SJSA1 (cell line): ENCODE results near the gene CAPN7. TPM values are rescaled to one million over a fixed set of nuclear protein-coding genes. Genes with fewer than 3 reads are reported as not detected.

ENCODE experiments used
- DNase-seq, 2 experiments: peaks; one replicate each; pipeline ENCODE4 v3.0.0-alpha.2; 2015 to 2020; ENCODE audit warnings: low spot score in 2 of 2, low read depth in 1 of 2
- H3K27ac ChIP-seq: fragments of 250-450 bp; sonication (Bioruptor Pico); 2 replicates; pipeline ENCODE4 v1.5.1; 2020; ENCODE audit warnings: mild to moderate bottlenecking, moderate library complexity
- H3K27me3 ChIP-seq: fragments of 250-450 bp; sonication (Bioruptor Pico); replicated peaks from 2 replicates; pipeline ENCODE4 v1.5.1; 2020; ENCODE audit warnings: mild to moderate bottlenecking, moderate library complexity
- H3K36me3 ChIP-seq: fragments of 250-450 bp; sonication (Bioruptor Pico); 2 replicates; pipeline ENCODE4 v1.5.1; 2020; ENCODE audit warnings: mild to moderate bottlenecking
- H3K4me1 ChIP-seq: fragments of 250-450 bp; sonication (Bioruptor Pico); replicated peaks from 2 replicates; pipeline ENCODE4 v1.6.1; 2021; ENCODE audit warnings: mild to moderate bottlenecking
- H3K4me3 ChIP-seq: fragments of 250-450 bp; sonication (Bioruptor Pico); 2 replicates; pipeline ENCODE4 v1.5.1; 2020; ENCODE audit warnings: mild to moderate bottlenecking
- H3K9me3 ChIP-seq: fragments of 250-450 bp; sonication (Bioruptor Pico); replicated peaks from 2 replicates; pipeline ENCODE4 v1.5.1; 2020; ENCODE audit warnings: mild to moderate bottlenecking
- total RNA-seq: library from RNA; depleted of rRNA; stranded (reverse); fragments of >200 nt; shearing (Covaris generic); gene quantifications from 2 replicates; pipeline ENCODE4 v1.2.3, GENCODE V29; 2014

The CAPN7 gene
- total RNA-seq, 1 experiment from 2014 or later: 20.0 TPM

- peaks cover 31% of the 10 kb centered on the region for H3K4me1 ChIP-seq
- peaks cover 4% of the 10 kb centered on the region; the same call in 1 of the 2 replicates for H3K36me3 ChIP-seq
- DNase-seq: no peak
Measured at GRCh38 chr3:15266510-15267376, 60.7 kb downstream of the CAPN7 start.

DNA sequence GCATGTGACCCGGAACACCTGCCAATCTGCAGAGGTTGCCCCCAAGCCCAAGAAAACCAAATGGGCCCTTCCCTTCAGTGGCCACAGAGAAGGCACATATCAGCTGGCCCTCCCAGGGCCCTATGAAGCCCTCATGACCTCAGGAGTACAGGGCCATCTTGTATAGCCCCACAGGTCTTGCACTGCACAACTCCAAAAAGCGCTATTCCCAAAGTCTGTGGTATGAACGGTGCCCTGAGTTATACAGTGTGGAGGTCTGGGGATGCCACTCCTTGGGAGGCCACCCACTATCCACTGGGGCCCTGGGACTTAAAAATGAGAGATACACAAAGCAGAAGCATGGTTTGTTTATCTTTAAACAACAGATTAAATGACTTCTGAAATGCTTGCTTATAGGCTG lies 61.5 kb downstream of the CAPN7 start:
- no peak overlapping the region for H3K27ac ChIP-seq
- H3K4me1 ChIP-seq: peaks cover 31% of the 10 kb centered on the region
- peaks cover 4% of the 10 kb centered on the region; the same call in 1 of the 2 replicates for H3K36me3 ChIP-seq
- no peaks in the 10 kb centered on the region for H3K27me3 ChIP-seq
- no peak for DNase-seq
- no peaks in the 10 kb centered on the region for H3K9me3 ChIP-seq
- no peak overlapping the region for H3K4me3 ChIP-seq

More at GRCh38 chr3:15266510-15267376, 60.7 kb downstream of the CAPN7 start:
- Histone ChIP-seq H3K27me3 (no peaks in the 10 kb centered on the region), H3K4me3 (no peak overlapping the region), H3K9me3 (no peaks in the 10 kb centered on the region), H3K27ac (no peak overlapping the region)

GRCh38 chr3:15268033-15268631 lies 62.1 kb downstream of the CAPN7 start:
- DNase-seq: peak; percentile 75
- Histone ChIP-seq H3K27me3 (no peaks in the 10 kb centered on the region), H3K9me3 (no peaks in the 10 kb centered on the region), H3K36me3 (peaks cover 4% of the 10 kb centered on the region; the same call in 1 of the 2 replicates), H3K27ac (no peak overlapping the region), H3K4me3 (no peak overlapping the region), H3K4me1 (peaks cover 31% of the 10 kb centered on the region)

DNA sequence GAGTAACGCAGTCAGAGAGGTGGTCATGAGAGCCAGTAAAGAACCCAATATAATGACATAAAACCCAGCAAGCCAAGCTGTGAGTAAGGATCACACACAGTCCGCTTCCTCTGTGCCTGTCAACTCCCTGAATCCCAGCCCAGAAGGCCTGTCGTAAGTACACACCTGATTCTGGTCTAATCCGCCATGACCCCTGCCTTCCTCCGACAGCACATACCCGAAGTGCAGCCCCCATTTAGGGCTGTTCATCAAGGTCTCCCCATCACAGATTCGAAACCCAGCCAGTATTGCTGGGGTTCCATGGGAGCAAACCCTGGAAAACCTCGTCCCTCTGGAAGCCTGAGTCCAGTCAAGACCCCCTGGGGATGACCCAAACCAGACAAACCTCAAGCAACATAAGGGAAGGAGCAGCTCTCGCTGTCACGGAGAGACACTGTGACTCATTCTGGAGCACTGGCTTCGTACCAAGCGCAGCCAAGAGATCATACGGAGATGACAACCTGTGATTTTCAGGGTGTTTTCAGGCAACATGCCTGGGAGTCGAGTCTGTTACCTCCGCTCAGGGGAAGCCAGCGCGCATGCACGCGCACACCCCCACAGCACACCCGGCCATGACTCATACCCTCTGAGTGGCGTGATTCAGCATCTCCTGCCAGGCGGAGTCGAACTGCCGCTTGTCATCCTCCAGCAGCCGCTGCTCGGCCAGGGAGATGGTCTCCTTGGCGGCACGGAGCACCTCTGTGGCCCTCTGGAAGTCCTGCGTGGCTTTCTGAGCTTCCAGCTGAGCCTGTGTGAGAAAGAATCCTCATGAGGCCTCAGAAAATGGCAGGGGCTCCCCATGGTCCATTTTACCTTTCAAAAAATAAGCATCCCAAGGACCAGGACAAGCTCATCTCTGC lies 63.3 kb downstream of the CAPN7 start:
- peak; percentile 83 to 94 for DNase-seq
- H3K4me3 ChIP-seq: no peak overlapping the region
- no peaks in the 10 kb centered on the region for H3K9me3 ChIP-seq
- H3K27me3 ChIP-seq: no peaks in the 10 kb centered on the region
- H3K36me3 ChIP-seq: peaks cover 4% of the 10 kb centered on the region; the same call in 1 of the 2 replicates
- H3K27ac ChIP-seq: peak overlapping the region; percentile 81
- peaks cover 31% of the 10 kb centered on the region for H3K4me1 ChIP-seq

- Histone ChIP-seq H3K9me3 (no peaks in the 10 kb centered on the region), H3K4me1 (peaks cover 31% of the 10 kb centered on the region), H3K36me3 (peaks cover 4% of the 10 kb centered on the region; the same call in 1 of the 2 replicates), H3K27me3 (no peaks in the 10 kb centered on the region), H3K27ac (no peak overlapping the region), H3K4me3 (no peak overlapping the region)
- DNase-seq: peak in 1 of 2 experiments; percentile 3
Measured at GRCh38 chr3:15271030-15271429, 65.0 kb downstream of the CAPN7 start.

DNA sequence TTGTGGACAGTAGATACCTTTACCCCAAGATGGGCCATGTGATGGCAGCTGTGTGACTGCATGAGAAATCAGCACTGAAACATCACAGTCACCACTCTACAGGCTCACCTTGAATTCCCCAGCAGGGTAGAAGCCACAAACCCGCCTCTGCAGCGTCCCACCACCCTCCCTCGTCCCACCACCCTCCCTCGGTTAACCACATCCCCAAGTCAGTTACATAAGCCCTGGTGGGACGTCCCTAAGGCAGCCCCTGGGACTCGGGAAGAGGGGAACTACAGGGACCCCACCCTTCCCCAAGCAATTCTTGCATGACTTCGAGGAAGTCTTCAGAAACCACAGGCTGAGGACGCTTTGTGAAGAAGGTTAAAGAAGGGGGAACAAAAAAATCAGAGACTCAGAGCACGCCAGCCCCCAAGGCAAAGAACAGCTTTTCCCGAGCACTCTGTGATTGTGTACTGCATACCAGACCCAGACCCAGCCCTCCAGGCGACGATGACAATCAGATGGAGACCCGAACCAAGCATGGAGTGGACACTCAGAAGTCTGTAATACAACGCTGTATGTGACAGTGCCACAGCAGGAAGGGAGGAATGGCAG lies 65.8 kb downstream of the CAPN7 start:
- DNase-seq: peak in 1 of 2 experiments; percentile 16
- Histone ChIP-seq H3K27me3 (no peaks in the 10 kb centered on the region), H3K4me1 (peaks cover 31% of the 10 kb centered on the region), H3K36me3 (peaks cover 4% of the 10 kb centered on the region; the same call in 1 of the 2 replicates), H3K4me3 (no peak overlapping the region), H3K9me3 (no peaks in the 10 kb centered on the region), H3K27ac (no peak overlapping the region)

DNA sequence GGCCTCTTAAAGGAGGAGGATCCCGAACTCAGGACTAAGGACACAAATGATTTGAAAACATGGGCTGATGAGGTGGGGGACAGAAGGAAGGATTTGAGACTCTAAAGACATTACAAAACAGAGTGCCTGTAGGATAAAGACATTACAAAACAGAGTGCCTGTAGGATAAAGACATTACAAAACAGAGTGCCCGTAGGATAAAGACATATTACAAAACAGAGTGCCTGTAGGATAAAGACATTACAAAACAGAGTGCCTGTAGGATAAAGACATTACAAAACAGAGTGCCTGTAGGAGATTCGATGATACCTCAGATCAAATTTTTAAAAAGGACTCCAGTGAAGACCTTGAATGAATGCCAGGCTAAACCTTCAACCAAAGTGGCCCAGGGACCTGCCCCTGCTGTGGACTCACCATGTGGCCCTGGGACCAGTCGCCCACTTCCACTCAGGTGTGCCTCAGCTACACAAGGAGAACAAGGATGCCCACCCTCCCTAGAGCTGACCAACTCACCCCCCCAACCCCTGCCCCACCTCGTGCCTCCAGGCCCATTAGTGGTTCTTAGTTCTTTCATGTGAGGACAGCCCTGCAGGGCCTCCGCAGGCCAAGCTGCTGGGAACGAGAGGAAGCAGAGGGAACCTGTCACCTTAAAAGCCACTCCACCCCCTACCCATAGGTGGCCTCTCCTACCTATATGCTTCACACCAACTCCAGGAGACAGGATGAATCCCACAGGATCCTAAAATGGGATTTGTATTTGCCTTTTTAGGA lies 66.6 kb downstream of the CAPN7 start:
- Histone ChIP-seq H3K4me1 (peaks cover 28% of the 10 kb centered on the region), H3K36me3 (peaks cover 4% of the 10 kb centered on the region; the same call in 1 of the 2 replicates), H3K27me3 (no peaks in the 10 kb centered on the region), H3K4me3 (no peak overlapping the region), H3K27ac (no peak overlapping the region), H3K9me3 (no peaks in the 10 kb centered on the region)
- no peak for DNase-seq

DNA sequence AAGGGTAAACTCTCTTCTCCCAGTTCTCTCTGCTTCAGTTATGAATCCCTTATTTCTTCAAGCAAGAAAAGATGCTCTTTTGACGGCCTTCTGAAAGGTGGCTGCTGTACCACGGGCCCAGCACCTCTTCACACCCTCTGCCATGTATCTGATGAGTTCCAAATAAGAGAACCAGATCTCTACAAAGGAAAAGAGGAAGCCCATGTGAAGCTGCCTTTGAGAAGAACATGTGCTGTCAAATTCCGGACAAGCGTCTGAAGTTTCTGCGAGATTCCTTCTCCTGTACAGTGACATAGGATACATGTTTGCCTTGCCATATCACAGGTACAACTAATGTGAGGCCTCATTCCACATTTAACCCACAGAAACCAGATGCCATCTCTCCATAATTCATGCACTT lies 67.2 kb downstream of the CAPN7 start:
- peaks cover 4% of the 10 kb centered on the region; the same call in 1 of the 2 replicates for H3K36me3 ChIP-seq
- H3K4me1 ChIP-seq: peaks cover 22% of the 10 kb centered on the region
- H3K9me3 ChIP-seq: no peaks in the 10 kb centered on the region
- no peak for DNase-seq
- no peak overlapping the region for H3K4me3 ChIP-seq
- H3K27ac ChIP-seq: no peak overlapping the region
- H3K27me3 ChIP-seq: no peaks in the 10 kb centered on the region

GRCh38 chr3:15276028-15276724 lies 70.1 kb downstream of the CAPN7 start:
- DNase-seq: no peak
- Histone ChIP-seq H3K4me1 (no peaks in the 10 kb centered on the region), H3K4me3 (no peak overlapping the region), H3K27me3 (no peaks in the 10 kb centered on the region), H3K36me3 (no peaks in the 10 kb centered on the region), H3K9me3 (no peaks in the 10 kb centered on the region), H3K27ac (no peak overlapping the region)

GRCh38 chr3:15277861-15278500 lies 71.9 kb downstream of the CAPN7 start:
- no peaks in the 10 kb centered on the region for H3K4me1 ChIP-seq

GRCh38 chr3:15279205-15279604 lies 73.2 kb downstream of the CAPN7 start:
- no peak overlapping the region for H3K27ac ChIP-seq
- H3K4me1 ChIP-seq: no peaks in the 10 kb centered on the region
- H3K4me3 ChIP-seq: no peak overlapping the region
- no peaks in the 10 kb centered on the region for H3K36me3 ChIP-seq
- H3K27me3 ChIP-seq: no peaks in the 10 kb centered on the region
- no peaks in the 10 kb centered on the region for H3K9me3 ChIP-seq
- DNase-seq: no peak

More at GRCh38 chr3:15277861-15278500, 71.9 kb downstream of the CAPN7 start:
- no peaks in the 10 kb centered on the region for H3K36me3 ChIP-seq
- H3K4me3 ChIP-seq: no peak overlapping the region
- H3K27me3 ChIP-seq: no peaks in the 10 kb centered on the region
- no peaks in the 10 kb centered on the region for H3K9me3 ChIP-seq
- H3K27ac ChIP-seq: no peak overlapping the region
- DNase-seq: no peak
